Ovary (tissue), 9 donors: ENCODE data around the gene DRAXIN. TPM values are rescaled to one million over a fixed set of nuclear protein-coding genes. Genes with fewer than 3 reads are reported as not detected.
A peak's percentile ranks its signal among the peaks of the same experiment; 100 is the strongest.

Source experiments
- DNase-seq, 5 donors: peaks; one replicate each; pipeline ENCODE4 v3.0.0-alpha.2; 2019 to 2020
- H3K27ac ChIP-seq, 2 donors: fragments of 200-600 bp; one replicate each; pipeline versions ENCODE4 v1.5.1 to v1.8.0; 2019 to 2022
- H3K27me3 ChIP-seq: fragments of 200-600 bp; one replicate; pipeline ENCODE4 v1.8.0; 2022
- H3K36me3 ChIP-seq: fragments of 200-600 bp; sonication (generic); one replicate; pipeline ENCODE4 v1.5.1; 2019
- H3K4me1 ChIP-seq: one replicate; pipeline ENCODE4 v1.8.1; 2013; ENCODE audit warnings: mild to moderate bottlenecking, moderate library complexity; ENCODE audit not compliant: insufficient read depth
- H3K4me3 ChIP-seq: fragments of 200-600 bp; sonication (generic); one replicate; pipeline ENCODE4 v1.5.1; 2017
- H3K9me3 ChIP-seq, 2 donors: fragments of 200-600 bp in 1 of 2; sonication (generic) in 1 of 2; one replicate each; pipeline versions ENCODE4 v1.5.1 to v1.8.1; 2013 to 2019; ENCODE audit warnings: mild to moderate bottlenecking in 1 of 2, moderate library complexity in 1 of 2
- EP300 ChIP-seq: sonication (generic); formaldehyde crosslinking; IDR thresholded peaks from one replicate; pipeline ENCODE4 v1.6.1; 2017; ENCODE audit warnings: antibody characterized with exemption
- POLR2A ChIP-seq: fragments of 450-650 bp; IDR thresholded peaks from one replicate; pipeline ENCODE4 v1.6.1; 2017; ENCODE audit warnings: antibody characterized with exemption, mild to moderate bottlenecking, moderate library complexity
- WGBS, 3 donors: extraction: QIAGEN DNeasy Blood & Tissue Kit in 1 of 3; methylation state at CpG; one replicate each; pipeline versions ENCODE4 v1.1.5 to v1.1.7; 2013 to 2017; 5-methylcytosine and 5-hydroxymethylcytosine counted together
- intact Hi-C, 4 donors: fragments of 100-400 bp; cut with DNase I; formaldehyde crosslinking; loops; one replicate each; pipeline versions ENCODE4 v1.11.0 to v1.15.1; 2022 to 2023
- polyA plus RNA-seq, 2 donors: library from polyadenylated mRNA; stranded (reverse); fragments of 200-250 nt in 1 of 2; fragments of 350-450 nt in 1 of 2; fragmentation: Illumina TruSeq in 1 of 2; extraction: RNeasy Lipid Tissue Mini Kit (QIAGEN cat#74804) in 1 of 2; gene quantifications; one replicate each; pipeline ENCODE4 v1.2.3, GENCODE V29; 2013 to 2014
- total RNA-seq, 7 donors: library from RNA; depleted of rRNA in 2 of 7; stranded (reverse); fragments of >200 nt in 2 of 7; fragmentation: NEBNext Ultra II Directional in 3 of 7; extraction: Animal tissue kit (Norgen Biotek cat#: 25700) in 3 of 7; gene quantifications; one replicate each; pipeline versions ENCODE4 v1.1.0 to v1.2.4, GENCODE V29; 2016 to 2023
- TF ChIP-seq, protein P1 (sequence below), 3 donors: fragments of 450-650 bp in 2 of 3; fragments of 200-600 bp in 1 of 3; IDR thresholded peaks; one replicate each; pipeline versions ENCODE4 v1.5.1 to v1.8.0; 2016 to 2022; ENCODE audit warnings: antibody characterized with exemption in 3 of 3, mild to moderate bottlenecking in 1 of 3
- donor health status: DM: no; HTN: no; CAD: no; lungs with moderate emphysema.
- donor health status: DM: no; HTN: no; CAD: no.
- donor health status: Bipolar disorder and iron deficiency.
- donor health status: DM: yes; HTN: yes; CAD: no.
- donor health status: DM: no; HTN: no; CAD: no.
- donor health status: DM: yes; HTN: yes; CAD: no.

DRAXIN gene
- total and polyA plus RNA-seq, 9 donors = under 0.01 to 0.33 (median 0.05) TPM; not detected in 2

DNA sequence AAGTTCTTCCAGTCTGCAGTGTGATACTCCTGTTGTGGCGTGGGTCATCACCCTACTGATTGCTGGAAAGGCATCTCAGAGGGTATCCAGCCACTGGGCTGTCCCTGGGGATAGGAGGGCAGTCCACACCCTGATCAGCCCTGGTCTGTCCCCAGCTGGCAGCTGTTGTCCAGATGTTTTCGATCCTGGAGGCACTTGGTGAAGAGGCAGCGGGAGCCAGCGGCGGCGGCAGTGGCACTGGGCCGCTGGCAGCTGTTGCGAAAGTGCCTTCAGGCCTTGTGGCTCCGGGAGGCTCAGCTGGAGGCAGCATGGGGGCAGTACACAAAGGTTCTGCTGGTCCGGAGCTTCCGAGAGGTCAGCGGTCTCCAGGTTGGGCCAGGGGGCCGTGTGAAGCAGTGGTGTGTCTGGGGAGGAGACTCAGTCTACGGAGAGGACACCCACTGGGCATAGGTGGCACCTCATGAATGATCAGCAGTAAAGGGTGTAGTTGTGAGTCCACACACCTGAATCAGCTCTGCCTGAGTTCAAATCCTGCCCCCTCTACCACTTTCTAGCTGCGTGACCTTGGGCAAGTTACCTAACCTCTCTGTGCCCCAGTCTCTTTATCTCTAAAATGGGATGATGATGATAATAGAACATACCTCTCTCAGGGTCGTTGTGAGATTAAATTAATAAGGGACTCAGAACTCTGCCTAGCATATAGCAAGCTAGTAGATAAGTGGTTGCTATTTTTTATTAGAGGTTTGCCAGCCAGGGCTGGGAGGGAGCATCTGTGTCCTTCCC, 76.6 kb downstream of the DRAXIN start:
- no peak overlapping the region for H3K27ac ChIP-seq
- H3K36me3 ChIP-seq = no peaks in the 10 kb centered on the region
- TF ChIP-seq EP300 = no peak
- no peak for TF ChIP-seq POLR2A
- TF ChIP-seq, protein P1, sequence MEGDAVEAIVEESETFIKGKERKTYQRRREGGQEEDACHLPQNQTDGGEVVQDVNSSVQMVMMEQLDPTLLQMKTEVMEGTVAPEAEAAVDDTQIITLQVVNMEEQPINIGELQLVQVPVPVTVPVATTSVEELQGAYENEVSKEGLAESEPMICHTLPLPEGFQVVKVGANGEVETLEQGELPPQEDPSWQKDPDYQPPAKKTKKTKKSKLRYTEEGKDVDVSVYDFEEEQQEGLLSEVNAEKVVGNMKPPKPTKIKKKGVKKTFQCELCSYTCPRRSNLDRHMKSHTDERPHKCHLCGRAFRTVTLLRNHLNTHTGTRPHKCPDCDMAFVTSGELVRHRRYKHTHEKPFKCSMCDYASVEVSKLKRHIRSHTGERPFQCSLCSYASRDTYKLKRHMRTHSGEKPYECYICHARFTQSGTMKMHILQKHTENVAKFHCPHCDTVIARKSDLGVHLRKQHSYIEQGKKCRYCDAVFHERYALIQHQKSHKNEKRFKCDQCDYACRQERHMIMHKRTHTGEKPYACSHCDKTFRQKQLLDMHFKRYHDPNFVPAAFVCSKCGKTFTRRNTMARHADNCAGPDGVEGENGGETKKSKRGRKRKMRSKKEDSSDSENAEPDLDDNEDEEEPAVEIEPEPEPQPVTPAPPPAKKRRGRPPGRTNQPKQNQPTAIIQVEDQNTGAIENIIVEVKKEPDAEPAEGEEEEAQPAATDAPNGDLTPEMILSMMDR (IDR thresholded peaks at IDR 0.05) = no peak
- peaks cover 3% of the 10 kb centered on the region for H3K4me1 ChIP-seq
- no peaks in the 10 kb centered on the region for H3K9me3 ChIP-seq
- intact Hi-C loops = no loop called here
- DNase-seq = no peak
- 61 to 73% (median 68%) methylated on average over 16 of the region's 16 CpGs for WGBS, 3 donors
- no peak overlapping the region for H3K4me3 ChIP-seq
- H3K27me3 ChIP-seq = no peaks in the 10 kb centered on the region

DNA sequence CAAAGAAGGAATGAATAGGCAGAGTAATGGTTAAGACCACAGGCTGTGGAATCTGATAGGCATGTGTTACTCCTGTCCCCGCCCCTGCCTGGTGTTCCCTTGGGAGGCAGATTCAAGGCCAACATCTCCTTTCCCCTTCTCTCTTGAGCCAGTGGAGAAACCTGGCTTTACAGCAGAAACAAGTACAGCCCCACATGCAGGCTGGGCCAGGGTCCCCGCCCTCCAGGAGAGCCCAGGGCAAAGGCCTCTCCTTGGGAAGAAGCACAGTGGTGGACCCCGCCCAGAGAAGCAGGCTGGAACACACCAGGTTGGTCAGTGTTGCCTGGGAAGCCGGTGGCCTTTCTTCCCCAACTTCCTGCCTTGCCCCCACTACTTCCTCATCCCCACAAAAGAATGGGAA, 77.3 kb downstream of the DRAXIN start:
- H3K27ac ChIP-seq = no peak overlapping the region
- 27 to 51% (median 33%) methylated on average over 4 of the region's 4 CpGs for WGBS, 3 donors
- TF ChIP-seq EP300 (no peak), POLR2A (no peak)
- TF ChIP-seq, protein P1 (IDR thresholded peaks at IDR 0.05) = no peak

DNA sequence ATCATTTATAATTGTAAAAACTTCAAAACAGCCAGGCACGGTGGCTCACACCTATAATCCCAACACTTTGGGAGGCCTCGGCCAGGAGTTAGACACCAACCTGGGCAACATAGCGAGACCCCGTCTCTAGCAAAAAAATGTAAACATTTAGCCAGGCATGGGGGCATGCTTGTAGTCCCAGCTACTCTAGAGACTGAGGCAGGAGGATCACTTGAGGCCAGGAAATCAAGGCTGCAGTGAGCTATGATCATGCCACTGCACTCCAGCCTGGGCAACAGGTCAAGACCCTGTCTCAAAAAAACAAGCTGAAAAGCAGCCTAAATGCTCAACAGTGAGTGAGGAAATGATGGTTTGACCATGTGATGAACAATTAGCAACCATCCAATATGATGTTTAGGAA, 77.8 kb downstream of the DRAXIN start:
- WGBS, 3 donors = 78 to 85% (median 80%) methylated on average over 4 of the region's 4 CpGs
- intact Hi-C loops = no loop called here
- no peaks in the 10 kb centered on the region for H3K36me3 ChIP-seq

More for the DNA sequence above, 77.3 kb downstream of the DRAXIN start:
- H3K4me1 ChIP-seq = peaks cover 3% of the 10 kb centered on the region
- H3K27me3 ChIP-seq = no peaks in the 10 kb centered on the region
- peak in 1 of 5 donors; percentile 68 for DNase-seq
- no peaks in the 10 kb centered on the region for H3K9me3 ChIP-seq
- no peaks in the 10 kb centered on the region for H3K36me3 ChIP-seq
- H3K4me3 ChIP-seq = no peak overlapping the region
- intact Hi-C loops = no loop called here

DNA sequence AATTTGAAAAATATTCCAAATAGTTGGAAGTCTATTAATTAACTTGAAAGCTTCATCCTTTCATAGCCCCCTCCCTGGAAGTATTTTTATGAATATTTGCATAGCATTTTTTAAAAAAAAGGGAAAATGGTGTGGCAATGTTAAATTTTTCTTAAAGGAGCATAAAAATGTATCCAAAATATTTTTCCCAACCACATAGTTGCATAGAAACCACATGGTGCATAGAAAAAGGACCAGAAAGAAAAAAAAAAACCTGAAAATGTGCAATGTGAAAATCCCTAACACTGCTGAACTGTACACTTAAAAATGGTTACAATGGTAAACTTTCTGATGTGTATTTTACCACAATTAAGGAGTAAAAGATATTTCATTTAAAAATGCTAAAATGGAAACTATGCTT, 78.5 kb downstream of the DRAXIN start:
- intact Hi-C loops = no loop called here
- Histone ChIP-seq H3K27me3 (no peaks in the 10 kb centered on the region), H3K9me3 (no peaks in the 10 kb centered on the region), H3K27ac (no peak overlapping the region), H3K4me3 (no peak overlapping the region), H3K36me3 (no peaks in the 10 kb centered on the region), H3K4me1 (peaks cover 3% of the 10 kb centered on the region)
- TF ChIP-seq POLR2A (no peak), EP300 (no peak)
- TF ChIP-seq, protein P1 (IDR thresholded peaks at IDR 0.05) = no peak
- no peak for DNase-seq

More for the DNA sequence above, 77.8 kb downstream of the DRAXIN start:
- TF ChIP-seq POLR2A = no peak
- TF ChIP-seq, protein P1 (IDR thresholded peaks at IDR 0.05) = no peak
- TF ChIP-seq EP300 = no peak
- Histone ChIP-seq H3K4me3 (no peak overlapping the region), H3K9me3 (no peaks in the 10 kb centered on the region), H3K27ac (no peak overlapping the region), H3K27me3 (no peaks in the 10 kb centered on the region), H3K4me1 (peaks cover 3% of the 10 kb centered on the region)
- DNase-seq = no peak
